Pons (tissue), 1 donor: ENCODE results near the gene ASCC1.
"Not testable (repeated sequence)": the region's sequence is repeated elsewhere in the genome, so short reads cannot be mapped to it uniquely, and the experiment has no call there.

Source experiments
- DNase-seq: peaks from one replicate; pipeline ENCODE4 v3.0.0-alpha.2; 2016; ENCODE audit warnings: low spot score

ASCC1 gene

GRCh38 chr10:72170263-72170662 is 45.8 kb downstream of the ASCC1 start:
- DNase-seq = no peak

DNA sequence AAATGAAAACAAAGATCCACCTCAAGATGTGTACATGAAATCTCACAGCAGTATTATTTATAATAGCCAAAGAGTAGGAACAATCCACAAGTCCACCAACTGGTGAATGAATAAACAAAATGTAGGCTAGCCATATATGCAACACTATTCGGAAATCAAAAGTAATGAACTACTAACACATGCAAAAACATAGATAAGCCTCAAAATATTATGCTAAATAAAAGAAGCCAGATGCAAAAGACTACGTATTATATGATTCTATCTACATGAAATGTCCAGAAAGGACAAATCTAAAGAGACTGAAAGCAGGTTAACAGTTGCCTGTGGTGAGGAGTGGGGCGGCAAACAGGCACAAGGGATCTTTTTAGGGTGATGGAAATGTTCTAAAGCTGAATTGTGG is 49.0 kb downstream of the ASCC1 start:
- DNase-seq = no peak

GRCh38 chr10:72164617-72165016 is 51.5 kb downstream of the ASCC1 start:
- no peak for DNase-seq

- no peak for DNase-seq
These were observed 53.1 kb downstream of the ASCC1 start for GRCh38 chr10:72162978-72163377.

GRCh38 chr10:72158176-72158575 is 57.9 kb downstream of the ASCC1 start:
- DNase-seq = peak; percentile 84

DNA sequence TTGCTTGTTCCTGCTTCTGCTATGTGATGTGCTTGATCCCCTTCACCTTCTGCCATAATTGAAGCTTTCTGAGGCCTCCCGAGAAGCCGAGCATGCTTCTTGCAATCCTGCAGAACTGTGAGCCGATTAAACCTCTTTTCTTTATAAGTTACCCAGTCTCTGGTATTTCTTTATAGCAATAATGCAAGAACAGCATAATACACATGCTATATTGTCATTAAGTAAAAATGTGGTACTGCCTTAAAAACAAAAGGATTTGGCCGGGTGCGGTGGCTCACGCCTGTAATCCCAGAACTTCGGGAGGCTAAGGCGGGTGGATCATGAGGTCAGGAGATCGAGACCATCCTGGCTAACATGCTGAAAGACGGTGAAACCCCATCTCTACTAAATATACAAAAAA is 59.9 kb downstream of the ASCC1 start:
- DNase-seq = no peak

- peak; percentile 49 for DNase-seq
These were observed 63.8 kb downstream of the ASCC1 start for GRCh38 chr10:72152286-72152685.

DNA sequence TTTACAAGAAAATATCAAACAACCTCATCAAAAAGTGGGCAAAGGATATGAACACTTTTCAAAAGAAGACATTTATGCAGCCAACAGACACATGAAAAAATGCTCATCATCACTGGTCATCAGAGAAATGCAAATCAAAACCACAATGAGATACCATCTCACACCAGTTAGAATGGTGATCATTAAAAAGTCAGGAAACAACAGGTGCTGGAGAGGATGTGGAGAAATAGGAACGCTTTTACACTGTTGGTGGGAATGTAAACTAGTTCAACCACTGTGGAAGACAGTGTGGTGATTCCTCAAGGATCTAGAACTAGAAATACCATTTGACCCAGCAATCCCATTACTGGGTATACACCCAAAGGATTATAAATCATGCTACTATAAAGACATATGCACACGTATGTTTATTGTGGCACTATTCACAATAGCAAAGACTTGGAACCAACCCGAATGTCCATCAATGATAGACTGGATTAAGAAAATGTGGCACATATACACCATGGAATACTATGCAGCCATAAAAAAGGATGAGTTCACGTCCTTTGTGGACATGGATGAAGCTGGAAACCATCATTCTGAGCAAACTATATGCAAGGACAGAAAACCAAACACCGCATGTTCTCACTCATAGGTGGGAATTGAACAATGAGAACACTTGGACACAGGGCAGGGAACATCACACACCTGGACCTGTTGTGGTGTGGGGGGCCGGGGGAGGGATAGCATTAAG is 65.2 kb downstream of the ASCC1 start:
- not testable (repeated sequence) for DNase-seq

DNA sequence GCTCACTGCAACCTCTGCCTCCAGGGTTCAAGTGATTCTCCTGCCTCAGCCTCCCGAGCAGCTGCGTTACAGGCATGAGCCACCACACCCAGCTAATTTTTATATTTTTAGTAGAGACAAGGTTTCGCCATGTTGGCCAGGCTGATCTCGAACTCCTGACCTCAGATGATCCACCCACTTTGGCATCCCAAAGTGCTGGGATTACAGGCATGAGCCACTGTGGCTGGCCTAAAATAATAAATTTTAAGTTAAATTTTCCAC is 68.8 kb downstream of the ASCC1 start:
- not testable (repeated sequence) for DNase-seq

- no peak for DNase-seq
These were observed 69.3 kb downstream of the ASCC1 start for GRCh38 chr10:72146559-72147323.

DNA sequence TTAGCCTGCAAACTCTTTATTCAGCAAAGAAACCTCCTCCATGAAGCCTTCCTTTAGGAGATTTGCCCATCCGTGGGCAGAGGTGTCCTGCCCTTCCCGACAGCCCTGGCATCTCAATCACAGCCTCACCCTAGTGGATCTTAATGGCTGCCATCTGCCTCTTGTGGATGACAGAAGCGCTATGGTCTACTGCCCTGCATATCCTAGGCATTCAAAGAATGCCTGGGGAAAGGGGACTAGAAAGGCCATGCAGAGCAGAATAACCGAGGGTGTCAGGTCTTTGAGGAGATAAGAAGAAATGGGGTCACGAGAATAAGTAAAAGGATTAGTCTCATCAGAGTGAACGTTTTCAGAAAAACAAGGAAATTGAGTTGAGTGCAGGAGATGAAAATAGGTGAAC is 70.0 kb downstream of the ASCC1 start:
- no peak for DNase-seq

DNA sequence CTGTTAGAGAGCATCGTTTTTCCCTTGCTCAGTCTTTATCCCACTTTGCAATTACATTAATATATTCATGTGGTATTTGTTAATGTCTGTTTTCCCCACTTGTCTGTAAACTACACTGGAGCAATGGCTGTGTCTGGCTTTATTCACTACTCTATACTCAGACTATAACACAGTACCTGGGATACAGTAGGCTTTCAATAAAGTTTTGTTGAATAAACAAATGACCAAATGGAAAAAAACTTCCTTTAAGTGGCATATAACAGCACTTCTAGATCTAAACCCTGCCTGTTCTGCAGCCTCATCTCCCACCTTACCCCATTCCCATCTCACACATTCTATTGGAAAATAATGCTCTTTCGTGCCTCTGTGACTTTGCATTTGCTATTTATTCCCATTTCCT is 70.4 kb downstream of the ASCC1 start:
- DNase-seq = no peak

GRCh38 chr10:72140850-72141249 is 75.2 kb downstream of the ASCC1 start:
- no peak for DNase-seq

GRCh38 chr10:72140174-72140573 is 75.9 kb downstream of the ASCC1 start:
- no peak for DNase-seq

DNA sequence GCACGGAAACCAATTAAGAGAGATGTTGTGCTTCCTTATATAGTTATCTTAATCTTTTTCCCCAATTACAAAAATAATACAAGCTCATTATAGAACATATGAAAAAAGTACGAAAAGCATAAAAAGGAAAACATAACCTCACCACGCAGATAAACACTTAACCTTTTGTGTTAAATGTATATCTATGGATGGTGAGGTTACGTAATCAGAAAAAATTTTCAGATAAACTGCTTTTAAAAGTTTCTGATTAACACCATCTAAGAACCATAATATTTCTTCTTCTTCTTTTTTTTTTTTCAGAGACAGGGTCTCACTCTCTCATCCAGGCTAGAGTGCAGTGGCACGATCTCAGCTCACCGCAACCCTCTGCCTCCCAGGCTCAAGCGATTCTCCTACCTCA is 78.5 kb downstream of the ASCC1 start:
- DNase-seq = no peak

DNA sequence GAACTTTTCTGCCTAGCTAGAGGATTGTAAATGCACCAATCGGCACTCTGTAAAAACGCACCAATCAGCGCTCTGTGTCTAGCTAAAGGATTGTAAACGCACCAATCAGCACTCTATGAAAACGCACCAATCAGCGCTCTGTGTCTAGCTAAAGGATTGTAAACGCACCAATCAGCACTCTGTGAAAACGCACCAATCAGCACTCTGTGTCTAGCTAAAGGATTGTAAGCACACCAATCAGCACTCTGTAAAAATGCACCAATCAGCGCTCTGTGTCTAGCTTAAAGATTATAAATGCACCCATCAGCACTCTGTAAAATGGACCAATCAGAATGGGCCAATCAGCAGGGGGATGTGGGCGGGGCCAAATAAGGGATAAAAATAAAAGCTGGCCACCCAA is 79.9 kb downstream of the ASCC1 start:
- not testable (repeated sequence) for DNase-seq

DNA sequence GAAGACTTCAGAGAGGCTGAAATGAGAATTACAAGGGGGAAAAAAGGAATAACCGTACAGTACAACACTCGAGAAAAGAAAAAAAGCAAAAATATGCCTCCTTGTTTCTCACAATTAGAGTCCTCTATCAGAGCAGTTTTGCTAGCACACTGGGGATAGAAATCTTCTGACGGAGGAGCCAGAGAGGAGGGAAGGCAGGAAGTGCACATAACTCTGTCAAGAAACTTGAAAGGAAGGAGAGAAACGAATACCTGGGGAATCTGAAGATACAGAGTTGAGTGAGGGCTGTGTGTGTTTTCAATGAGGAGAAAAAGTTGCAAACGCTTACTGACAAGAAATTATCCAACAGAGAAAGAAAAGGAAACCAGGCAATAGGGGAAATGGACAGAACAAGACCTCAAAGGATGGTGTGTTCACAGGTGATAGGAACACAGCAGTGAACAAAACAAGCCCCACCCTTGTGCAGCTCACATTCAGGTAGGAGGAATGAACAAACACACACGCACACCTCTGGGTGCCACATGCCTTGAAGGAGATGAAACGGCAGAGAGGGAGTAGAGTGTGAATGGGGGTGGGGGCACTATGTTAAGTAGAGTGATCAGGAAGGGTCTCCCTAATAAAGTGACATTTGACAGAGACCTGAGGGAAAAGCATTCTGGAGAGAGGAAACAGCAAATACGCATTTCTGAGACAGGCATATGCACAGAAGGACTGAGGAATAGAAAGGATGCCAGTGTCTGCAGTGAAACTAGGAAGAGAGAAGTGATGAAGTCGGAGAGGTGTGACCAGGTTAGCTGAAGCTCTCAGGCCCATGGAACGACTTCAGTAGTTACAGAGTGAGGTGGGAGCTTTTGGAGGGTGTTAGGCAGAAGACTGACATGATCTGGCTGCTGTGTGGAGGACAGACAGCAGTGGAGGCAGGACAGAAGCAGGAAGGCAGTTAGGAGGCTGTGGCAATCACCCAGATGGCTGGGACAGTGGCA is 81.0 kb downstream of the ASCC1 start:
- DNase-seq = no peak

- peak; percentile 80 for DNase-seq
These were observed 82.6 kb downstream of the ASCC1 start for GRCh38 chr10:72133517-72133916.

- no peak for DNase-seq
These were observed 83.2 kb downstream of the ASCC1 start for GRCh38 chr10:72132854-72133253.

- DNase-seq = no peak
These were observed 88.5 kb downstream of the ASCC1 start for GRCh38 chr10:72127571-72127970.

- DNase-seq = no peak
These were observed 89.2 kb downstream of the ASCC1 start for GRCh38 chr10:72126872-72127232.

GRCh38 chr10:72126184-72126871 is 89.7 kb downstream of the ASCC1 start:
- DNase-seq = peak; percentile 56
